DMS79 (cell line): ENCODE results near the gene MILR1.
"Not testable (repeated sequence)": the region's sequence is repeated elsewhere in the genome, so short reads cannot be mapped to it uniquely, and the experiment has no call there.

Source experiments
- DNase-seq: peaks from one replicate; lab custom pipeline; 2025; lab: John Stamatoyannopoulos, UW

The MILR1 gene

GRCh38 chr17:64428406-64428805, 20.5 kb upstream of the MILR1 start:
- no peak for DNase-seq

- not testable (repeated sequence) for DNase-seq
Observed at GRCh38 chr17:64430036-64430435, 18.9 kb upstream of the MILR1 start.

GRCh38 chr17:64431534-64431933, 17.4 kb upstream of the MILR1 start:
- no peak for DNase-seq

GRCh38 chr17:64437944-64438525, 10.9 kb upstream of the MILR1 start:
- DNase-seq: no peak

GRCh38 chr17:64439521-64439920, 9.4 kb upstream of the MILR1 start:
- not testable (repeated sequence) for DNase-seq

GRCh38 chr17:64439956-64440355, 9.0 kb upstream of the MILR1 start:
- no peak for DNase-seq

GRCh38 chr17:64441772-64442540, 7.0 kb upstream of the MILR1 start:
- no peak for DNase-seq

GRCh38 chr17:64442541-64442971, 6.4 kb upstream of the MILR1 start:
- no peak for DNase-seq

GRCh38 chr17:64443086-64443760, 5.7 kb upstream of the MILR1 start:
- DNase-seq: no peak

GRCh38 chr17:64447526-64447925, 1.4 kb upstream of the MILR1 start:
- no peak for DNase-seq

- no peak for DNase-seq
Observed at GRCh38 chr17:64449545-64449944, 630 bp downstream of the MILR1 start.

- DNase-seq: no peak
Observed at GRCh38 chr17:64455993-64456885, 7.3 kb downstream of the MILR1 start.

GRCh38 chr17:64457156-64457555, 8.2 kb downstream of the MILR1 start:
- no peak for DNase-seq

GRCh38 chr17:64458756-64459155, 9.8 kb downstream of the MILR1 start:
- DNase-seq: no peak

GRCh38 chr17:64459284-64459747, 10.4 kb downstream of the MILR1 start:
- no peak for DNase-seq

- not testable (repeated sequence) for DNase-seq
Observed at GRCh38 chr17:64459818-64460217, 10.9 kb downstream of the MILR1 start.

- DNase-seq: no peak
Observed at GRCh38 chr17:64460955-64461354, 12.0 kb downstream of the MILR1 start.

- no peak for DNase-seq
Observed at GRCh38 chr17:64461788-64462187, 12.9 kb downstream of the MILR1 start.

- DNase-seq: no peak
Observed at GRCh38 chr17:64466019-64466735, 17.3 kb downstream of the MILR1 start.

GRCh38 chr17:64466834-64467233, 17.9 kb downstream of the MILR1 start:
- DNase-seq: not testable (repeated sequence)

GRCh38 chr17:64470625-64471024, 21.7 kb downstream of the MILR1 start:
- no peak for DNase-seq
